GM12875 (cell line): ENCODE measurements around the gene SH3PXD2A.

Source experiments
- H3K4me3 ChIP-seq: one replicate; pipeline ENCODE4 v1.5.1; 2011; ENCODE audit warnings: low read depth, low read length, control low read depth
- CTCF ChIP-seq: IDR thresholded peaks from 2 replicates; pipeline ENCODE4 v1.5.1; 2011; ENCODE audit warnings: low read depth, mild to moderate bottlenecking, control low read depth, inconsistent platforms, low read length, moderate library complexity, borderline replicate concordance; ENCODE audit not compliant: insufficient read depth

SH3PXD2A gene

GRCh38 chr10:103558911-103559310 is 296.5 kb downstream of the SH3PXD2A start:
- TF ChIP-seq CTCF, result no peak
- H3K4me3 ChIP-seq, result no peak overlapping the region

- no peak overlapping the region for H3K4me3 ChIP-seq
- TF ChIP-seq CTCF, result no peak
These were observed 297.9 kb downstream of the SH3PXD2A start for GRCh38 chr10:103557455-103557854.

- no peak overlapping the region for H3K4me3 ChIP-seq
These were observed 298.9 kb downstream of the SH3PXD2A start for GRCh38 chr10:103556383-103557007.

GRCh38 chr10:103555712-103556111 is 299.7 kb downstream of the SH3PXD2A start:
- no peak for TF ChIP-seq CTCF
- H3K4me3 ChIP-seq, result no peak overlapping the region

More at GRCh38 chr10:103556383-103557007, 298.9 kb downstream of the SH3PXD2A start:
- no peak for TF ChIP-seq CTCF

GRCh38 chr10:103555325-103555649 is 300.1 kb downstream of the SH3PXD2A start:
- H3K4me3 ChIP-seq, result no peak overlapping the region
- TF ChIP-seq CTCF, result no peak

GRCh38 chr10:103554488-103555324 is 300.7 kb downstream of the SH3PXD2A start:
- no peak for TF ChIP-seq CTCF

More at GRCh38 chr10:103554488-103555324, 300.7 kb downstream of the SH3PXD2A start:
- H3K4me3 ChIP-seq, result no peak overlapping the region
